ENCODE data around the gene TK2. TPM values are rescaled to one million over a fixed set of nuclear protein-coding genes. Genes with fewer than 3 reads are reported as not detected.

The TK2 gene
- total RNA-seq, 1 donor from 2014 or later = 4.5 TPM

DNA sequence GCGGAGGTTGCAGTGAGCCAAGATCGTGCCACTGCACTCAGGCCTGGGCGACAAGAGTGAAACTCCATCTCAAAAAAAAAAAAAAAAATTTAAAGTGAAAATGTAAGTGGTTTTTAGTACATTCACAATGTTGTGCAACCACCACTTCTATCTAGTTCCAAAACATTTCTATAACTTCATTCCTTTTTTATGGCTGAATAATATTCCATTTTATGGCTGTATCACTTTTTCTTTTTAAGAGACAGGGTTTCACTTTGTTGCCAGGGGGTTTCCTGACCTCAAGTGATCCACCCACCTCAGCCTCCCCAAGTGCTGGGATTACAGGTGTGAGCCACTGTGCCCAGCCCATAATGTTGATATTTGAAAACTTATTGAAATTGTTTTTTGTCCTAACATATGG, 42.9 kb upstream of the TK2 start:
- no peak for DNase-seq
- no peaks in the 10 kb centered on the region for H3K9me3 Mint-ChIP-seq (ENCODE audit: unreplicated experiment)
- no peaks in the 10 kb centered on the region for H3K27me3 Mint-ChIP-seq (ENCODE audit: unreplicated experiment)
- no peak for TF ChIP-seq CTCF (IDR thresholded peaks at IDR 0.05; ENCODE audit: partially characterized antibody, unreplicated experiment)
- no peak overlapping the region for H3K27ac Mint-ChIP-seq (ENCODE audit: unreplicated experiment)
- no peaks in the 10 kb centered on the region for H3K36me3 Mint-ChIP-seq (ENCODE audit: unreplicated experiment)
- H3K4me3 Mint-ChIP-seq (ENCODE audit: unreplicated experiment) = no peak overlapping the region
- no peaks in the 10 kb centered on the region for H3K4me1 Mint-ChIP-seq (ENCODE audit: low read depth, unreplicated experiment)

GRCh38 chr16:66592241-66592640, 42.3 kb upstream of the TK2 start:
- Mint-ChIP-seq H3K36me3 (ENCODE audit: unreplicated experiment) (no peaks in the 10 kb centered on the region), H3K9me3 (ENCODE audit: unreplicated experiment) (no peaks in the 10 kb centered on the region), H3K4me3 (ENCODE audit: unreplicated experiment) (no peak overlapping the region), H3K27ac (ENCODE audit: unreplicated experiment) (no peak overlapping the region), H3K4me1 (ENCODE audit: low read depth, unreplicated experiment) (no peaks in the 10 kb centered on the region), H3K27me3 (ENCODE audit: unreplicated experiment) (no peaks in the 10 kb centered on the region)
- DNase-seq = no peak
- no peak for TF ChIP-seq CTCF (IDR thresholded peaks at IDR 0.05; ENCODE audit: partially characterized antibody, unreplicated experiment)

DNA sequence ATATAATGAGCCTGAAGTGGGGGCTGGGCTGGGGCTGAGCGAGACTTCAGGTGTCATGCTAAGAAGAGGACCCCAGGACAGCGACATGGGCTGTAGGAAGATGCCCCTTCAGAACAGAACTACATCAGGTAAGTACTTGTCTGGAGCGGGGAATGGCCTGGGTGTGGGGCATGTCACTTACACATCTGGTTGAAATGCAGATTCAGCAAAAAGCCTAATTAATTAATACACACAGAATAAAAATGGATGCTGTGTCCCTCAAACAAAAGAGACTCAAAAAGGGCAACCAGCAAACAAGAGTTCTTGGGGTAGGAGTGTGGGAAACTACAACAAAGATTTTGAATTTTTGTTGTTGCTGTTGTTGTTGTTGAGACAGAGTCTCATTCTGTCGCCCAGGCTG, 41.1 kb upstream of the TK2 start:
- no peaks in the 10 kb centered on the region for H3K36me3 Mint-ChIP-seq (ENCODE audit: unreplicated experiment)
- DNase-seq = no peak
- no peak for TF ChIP-seq CTCF (IDR thresholded peaks at IDR 0.05; ENCODE audit: partially characterized antibody, unreplicated experiment)
- H3K27ac Mint-ChIP-seq (ENCODE audit: unreplicated experiment) = no peak overlapping the region
- no peaks in the 10 kb centered on the region for H3K4me1 Mint-ChIP-seq (ENCODE audit: low read depth, unreplicated experiment)
- no peak overlapping the region for H3K4me3 Mint-ChIP-seq (ENCODE audit: unreplicated experiment)
- peaks cover under 1% of the 10 kb centered on the region for H3K27me3 Mint-ChIP-seq (ENCODE audit: unreplicated experiment)
- no peaks in the 10 kb centered on the region for H3K9me3 Mint-ChIP-seq (ENCODE audit: unreplicated experiment)

DNA sequence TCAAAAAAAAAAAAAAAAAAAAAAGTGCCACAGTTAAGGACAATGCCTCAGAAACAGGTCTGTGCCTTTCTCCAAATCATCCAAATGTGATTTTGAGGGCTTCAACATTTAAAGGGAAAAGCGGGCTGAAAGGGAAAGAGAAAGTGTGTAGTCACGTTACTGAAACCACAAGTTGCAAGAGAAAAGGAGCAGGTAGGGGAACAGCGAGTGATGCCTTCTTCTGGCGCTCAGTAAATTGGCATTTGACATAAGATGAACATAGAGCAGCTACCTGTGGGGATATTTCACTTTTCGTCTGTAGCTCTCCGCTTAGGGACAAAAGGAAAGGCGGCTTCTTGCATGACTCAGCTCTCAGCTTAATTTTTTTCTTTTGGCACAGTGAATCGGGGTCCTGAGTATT, 40.4 kb upstream of the TK2 start:
- no peaks in the 10 kb centered on the region for H3K4me1 Mint-ChIP-seq (ENCODE audit: low read depth, unreplicated experiment)
- TF ChIP-seq CTCF (IDR thresholded peaks at IDR 0.05; ENCODE audit: partially characterized antibody, unreplicated experiment) = no peak
- H3K27me3 Mint-ChIP-seq (ENCODE audit: unreplicated experiment) = peaks cover 3% of the 10 kb centered on the region
- H3K4me3 Mint-ChIP-seq (ENCODE audit: unreplicated experiment) = no peak overlapping the region
- DNase-seq = no peak
- H3K9me3 Mint-ChIP-seq (ENCODE audit: unreplicated experiment) = no peaks in the 10 kb centered on the region
- H3K36me3 Mint-ChIP-seq (ENCODE audit: unreplicated experiment) = no peaks in the 10 kb centered on the region
- H3K27ac Mint-ChIP-seq (ENCODE audit: unreplicated experiment) = no peak overlapping the region

DNA sequence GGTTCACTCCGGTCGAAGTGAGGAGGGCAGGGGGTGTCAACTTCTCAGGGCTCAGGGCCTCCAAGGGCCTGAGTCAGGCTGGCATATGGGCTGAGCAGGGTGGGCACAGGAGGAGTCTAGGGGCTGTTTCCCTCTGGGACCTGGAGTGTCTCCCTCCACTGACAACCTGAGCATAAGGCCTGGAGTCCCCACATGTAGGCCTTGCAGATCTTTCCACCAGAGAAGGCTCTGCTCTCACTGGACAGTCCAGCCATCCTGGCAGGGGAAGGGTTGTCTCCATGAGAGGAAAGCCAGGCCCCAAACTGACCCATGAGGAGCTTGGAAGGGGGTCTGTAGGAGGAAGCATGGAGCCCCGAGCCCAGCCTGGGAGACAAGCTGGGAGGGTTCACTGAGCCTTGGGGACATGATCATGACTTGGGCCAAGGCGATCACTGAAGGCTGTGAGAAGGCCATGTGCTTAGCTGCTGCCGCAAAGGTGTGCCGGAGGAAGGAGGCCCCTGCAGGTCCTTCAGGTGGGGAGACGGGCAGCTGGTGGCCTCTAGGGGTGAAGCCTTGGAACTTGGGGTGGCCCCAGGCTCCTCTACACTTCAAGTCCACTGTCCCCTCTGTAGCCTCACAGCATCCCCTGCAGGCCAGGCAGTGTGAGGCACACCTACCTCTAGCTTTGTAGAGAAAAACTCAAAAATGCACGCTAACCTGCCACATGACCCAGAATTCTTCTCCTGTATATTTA, 39.2 kb upstream of the TK2 start:
- no peaks in the 10 kb centered on the region for H3K9me3 Mint-ChIP-seq (ENCODE audit: unreplicated experiment)
- no peaks in the 10 kb centered on the region for H3K4me1 Mint-ChIP-seq (ENCODE audit: low read depth, unreplicated experiment)
- H3K4me3 Mint-ChIP-seq (ENCODE audit: unreplicated experiment) = no peak overlapping the region
- H3K27me3 Mint-ChIP-seq (ENCODE audit: unreplicated experiment) = peaks cover 3% of the 10 kb centered on the region
- H3K27ac Mint-ChIP-seq (ENCODE audit: unreplicated experiment) = no peak overlapping the region
- no peaks in the 10 kb centered on the region for H3K36me3 Mint-ChIP-seq (ENCODE audit: unreplicated experiment)
- TF ChIP-seq CTCF (IDR thresholded peaks at IDR 0.05; ENCODE audit: partially characterized antibody, unreplicated experiment) = no peak
- DNase-seq = no peak
